Retinal pigment epithelial cell (primary cell): ENCODE data around the gene FBXW7.
A peak's percentile ranks its signal among the peaks of the same experiment; 100 is the strongest.

Source experiments
- DNase-seq: peaks from one replicate; pipeline ENCODE4 v3.0.0-alpha.2; 2010; ENCODE audit warnings: low read depth
- H3K4me3 ChIP-seq: 2 replicates; pipeline ENCODE4 v1.5.1; 2011; ENCODE audit warnings: mild to moderate bottlenecking, low read length, control low read depth, moderate library complexity
- CTCF ChIP-seq: conservative IDR thresholded peaks from 2 replicates; pipeline ENCODE4 v1.5.1; 2011; ENCODE audit warnings: low read depth, low read length, control low read depth, inconsistent platforms

Gene FBXW7

GRCh38 chr4:152503653-152504290, 32.1 kb downstream of the FBXW7 start:
- H3K4me3 ChIP-seq: no peak overlapping the region
- no peak for DNase-seq
- no peak for TF ChIP-seq CTCF

- no peak for TF ChIP-seq CTCF
- no peak overlapping the region for H3K4me3 ChIP-seq
- no peak for DNase-seq
These were observed 33.9 kb downstream of the FBXW7 start for GRCh38 chr4:152501846-152502536.

- peak; percentile 75 for TF ChIP-seq CTCF
- H3K4me3 ChIP-seq: no peak overlapping the region
- DNase-seq: peak; percentile 77
These were observed 35.0 kb downstream of the FBXW7 start for GRCh38 chr4:152500800-152501434.

GRCh38 chr4:152500275-152500674, 35.6 kb downstream of the FBXW7 start:
- DNase-seq: no peak
- no peak for TF ChIP-seq CTCF
- no peak overlapping the region for H3K4me3 ChIP-seq

GRCh38 chr4:152499344-152499743, 36.5 kb downstream of the FBXW7 start:
- no peak overlapping the region for H3K4me3 ChIP-seq
- no peak for TF ChIP-seq CTCF
- DNase-seq: no peak

GRCh38 chr4:152494020-152494419, 41.9 kb downstream of the FBXW7 start:
- TF ChIP-seq CTCF: no peak

GRCh38 chr4:152488246-152488645, 47.6 kb downstream of the FBXW7 start:
- TF ChIP-seq CTCF: no peak
- no peak for DNase-seq
- H3K4me3 ChIP-seq: no peak overlapping the region

More at GRCh38 chr4:152494020-152494419, 41.9 kb downstream of the FBXW7 start:
- H3K4me3 ChIP-seq: no peak overlapping the region
- no peak for DNase-seq
